ENCODE data around the gene CUEDC1. TPM values are rescaled to one million over a fixed set of nuclear protein-coding genes. Genes with fewer than 3 reads are reported as not detected.

CUEDC1 gene
- total RNA-seq, 1 experiment from 2014 or later = 61.4 TPM

- BruUV-seq (replicated peaks) = no TSS peak
- no peak for DNase-seq
- no peak overlapping the region for H3K4me2 ChIP-seq
- ChIA-PET CTCF (interaction anchor here (0.6 kb wide), 2 partner anchors 144 to 172 kb away, joined by 3 read pairs; no protein-coding TSS in a partner anchor), POLR2A (ENCODE audit: unreplicated experiment) (no interaction called here)
- H3K36me3 ChIP-seq (ENCODE audit: low read depth) = peaks cover 63% of the 10 kb centered on the region
- H3K79me2 ChIP-seq (ENCODE audit: low read depth) = peaks cover 52% of the 10 kb centered on the region
- TF ChIP-seq EZH2 (IDR thresholded peaks at IDR 0.05; ENCODE audit: low read depth) (no peak), CTCF (conservative IDR thresholded peaks at IDR 0.05) (no peak)
- H3K4me1 ChIP-seq (replicated peaks; ENCODE audit: insufficient read depth) = peaks cover 31% of the 10 kb centered on the region
- no peaks in the 10 kb centered on the region for H3K27me3 ChIP-seq (ENCODE audit: insufficient read depth, low read depth)
- peaks cover 84% of the 10 kb centered on the region for H3F3A ChIP-seq (ENCODE audit: insufficient read depth, low read depth)
- H3K27ac ChIP-seq = peak overlapping the region; percentile 3; the same call in 1 of the 2 replicates
- no peaks in the 10 kb centered on the region for H3K9me3 ChIP-seq (ENCODE audit: insufficient read depth, low read depth)
- intact Hi-C loops (cut with micrococcal nuclease; ENCODE audit: unreplicated experiment) = loop anchor here (10.0 kb wide), 1 partner anchor 758 kb away; no protein-coding TSS in a partner anchor
- H4K20me1 ChIP-seq (ENCODE audit: insufficient read depth) = peaks cover 80% of the 10 kb centered on the region
- H3K9me2 ChIP-seq (ENCODE audit: insufficient read depth) = no peaks in the 10 kb centered on the region
- no peak overlapping the region for H3K4me3 ChIP-seq
- no peak overlapping the region for H2AFZ ChIP-seq
Measured at GRCh38 chr17:58002154-58002948, 47.1 kb upstream of the CUEDC1 start.

- Histone ChIP-seq H3K27me3 (ENCODE audit: insufficient read depth, low read depth) (no peaks in the 10 kb centered on the region), H3K9me2 (ENCODE audit: insufficient read depth) (no peaks in the 10 kb centered on the region), H3K4me1 (replicated peaks; ENCODE audit: insufficient read depth) (peaks cover 31% of the 10 kb centered on the region), H4K20me1 (ENCODE audit: insufficient read depth) (peaks cover 80% of the 10 kb centered on the region), H3K36me3 (ENCODE audit: low read depth) (peaks cover 63% of the 10 kb centered on the region), H2AFZ (no peak overlapping the region), H3K4me2 (no peak overlapping the region), H3K9me3 (ENCODE audit: insufficient read depth, low read depth) (no peaks in the 10 kb centered on the region), H3K27ac (peak overlapping the region; percentile 3; the same call in 1 of the 2 replicates), H3K79me2 (ENCODE audit: low read depth) (peaks cover 47% of the 10 kb centered on the region), H3K4me3 (no peak overlapping the region), H3F3A (ENCODE audit: insufficient read depth, low read depth) (peaks cover 91% of the 10 kb centered on the region)
- DNase-seq = no peak
- intact Hi-C loops (cut with micrococcal nuclease; ENCODE audit: unreplicated experiment) = loop anchor here (10.0 kb wide), 1 partner anchor 757 kb away; no protein-coding TSS in a partner anchor
- POLR2A ChIA-PET (ENCODE audit: unreplicated experiment) = interaction anchor here (0.6 to 0.7 kb wide), 2 partner anchors 95 to 141 kb away, joined by 3 read pairs; no protein-coding TSS in a partner anchor
- CTCF ChIA-PET = interaction anchor here (0.6 kb wide), 2 partner anchors 124 to 171 kb away, joined by 3 to 5 read pairs; no protein-coding TSS in a partner anchor
- BruUV-seq (replicated peaks) = no TSS peak
- TF ChIP-seq EZH2 (IDR thresholded peaks at IDR 0.05; ENCODE audit: low read depth) (no peak), CTCF (conservative IDR thresholded peaks at IDR 0.05) (no peak)
Measured at GRCh38 chr17:58001461-58002124, 46.4 kb upstream of the CUEDC1 start.

GRCh38 chr17:57999496-58000017 is 44.3 kb upstream of the CUEDC1 start:
- DNase-seq = peak in 1 of 2 experiments; percentile 75
- Histone ChIP-seq H3K4me3 (no peak overlapping the region), H3F3A (ENCODE audit: insufficient read depth, low read depth) (peaks cover 95% of the 10 kb centered on the region), H3K9me2 (ENCODE audit: insufficient read depth) (no peaks in the 10 kb centered on the region), H3K79me2 (ENCODE audit: low read depth) (peaks cover 26% of the 10 kb centered on the region), H3K27me3 (ENCODE audit: insufficient read depth, low read depth) (no peaks in the 10 kb centered on the region), H3K36me3 (ENCODE audit: low read depth) (peaks cover 47% of the 10 kb centered on the region), H3K27ac (no peak overlapping the region), H3K4me2 (no peak overlapping the region), H3K9me3 (ENCODE audit: insufficient read depth, low read depth) (no peaks in the 10 kb centered on the region), H4K20me1 (ENCODE audit: insufficient read depth) (peaks cover 63% of the 10 kb centered on the region), H3K4me1 (replicated peaks; ENCODE audit: insufficient read depth) (peaks cover 18% of the 10 kb centered on the region), H2AFZ (no peak overlapping the region)
- BruUV-seq (replicated peaks) = no TSS peak
- ChIA-PET CTCF (interaction anchor here (0.5 to 1.3 kb wide), 11 partner anchors 8 to 757 kb away, joined by 3 to 8 read pairs (median 5); partner anchors contain the start of gene DYNLL2), POLR2A (ENCODE audit: unreplicated experiment) (interaction anchor here (0.6 kb wide), 2 partner anchors 103 to 149 kb away, joined by 4 to 5 read pairs; no protein-coding TSS in a partner anchor)
- no peak for TF ChIP-seq EZH2 (IDR thresholded peaks at IDR 0.05; ENCODE audit: low read depth)
- peak; percentile 96 for TF ChIP-seq CTCF (conservative IDR thresholded peaks at IDR 0.05)
- intact Hi-C loops (cut with micrococcal nuclease; ENCODE audit: unreplicated experiment) = loop anchor here (1.0 to 10.0 kb wide), 5 partner anchors 113 to 755 kb away; partner anchors contain the start of gene CCDC182

Data from PC-9 (cell line).